ENCODE data around the gene HOXC10. TPM values are rescaled to one million over a fixed set of nuclear protein-coding genes. Genes with fewer than 3 reads are reported as not detected.

Gene HOXC10
- total and polyA plus RNA-seq, 2 donors (not counting 3 experiments of a cell fraction or from before 2014, with no cell fraction given): 0.18 TPM; not detected in 1

DNA sequence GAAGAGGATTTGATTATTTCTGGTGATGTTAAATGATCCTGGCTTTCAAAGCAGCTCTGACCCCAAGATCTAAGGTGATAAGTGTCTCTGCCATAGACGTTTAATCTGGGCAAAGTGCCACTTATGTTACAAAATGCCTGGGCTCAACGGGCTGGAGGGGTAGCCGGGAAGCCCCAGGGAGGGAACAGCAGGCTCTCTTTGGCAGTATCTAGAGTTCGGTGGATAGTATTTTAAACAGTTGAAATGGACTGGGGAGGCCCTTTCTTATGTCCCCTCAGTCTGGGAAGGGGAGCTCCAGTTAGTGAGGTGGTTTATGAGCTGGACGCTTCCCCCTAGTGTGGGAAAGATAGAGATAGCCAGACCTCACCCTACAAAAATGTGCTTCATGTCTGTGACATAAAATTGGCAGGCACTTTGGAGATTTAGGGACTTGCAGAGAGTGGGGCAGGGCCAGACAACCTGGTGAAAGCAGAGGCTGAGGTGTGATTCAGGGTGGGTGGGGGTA, 17.5 kb upstream of the HOXC10 start:
- Histone ChIP-seq H4K20me1 (replicated peaks; ENCODE audit: control insufficient read depth, extremely low read depth, insufficient read depth, low read length) (no peaks in the 10 kb centered on the region), H2AFZ (ENCODE audit: low read depth, low read length) (no peak overlapping the region), H3K9me1 (replicated peaks; ENCODE audit: control insufficient read depth, extremely low read depth, insufficient read depth, low read length) (no peaks in the 10 kb centered on the region), H3K79me2 (ENCODE audit: control insufficient read depth, insufficient read depth, low read length) (no peaks in the 10 kb centered on the region), H3K9me3 (replicated peaks; ENCODE audit: control insufficient read depth, insufficient read depth, low read length) (no peaks in the 10 kb centered on the region), H3K4me1 (ENCODE audit: control insufficient read depth, extremely low read depth, insufficient read depth, low read length) (no peaks in the 10 kb centered on the region), H3K27me3 (ENCODE audit: control insufficient read depth in 2 of 2, insufficient read depth in 2 of 2, low read length in 2 of 2) (peaks cover 96 to 100% of the 10 kb centered on the region in 2 experiments), H3K4me3 (replicated peaks in 1 of 3; ENCODE audit: insufficient read depth in 1 of 3, low read depth in 1 of 3, low read length in 3 of 3) (no peak overlapping the region), H3K27ac (ENCODE audit: insufficient read depth, low read depth, low read length) (no peak overlapping the region), H3K36me3 (ENCODE audit: control insufficient read depth in 2 of 2, extremely low read depth in 1 of 2, insufficient read depth in 2 of 2, low read length in 2 of 2) (no peaks in the 10 kb centered on the region), H3K9ac (replicated peaks; ENCODE audit: extremely low read depth, insufficient read depth, low read length) (no peak overlapping the region), H3K4me2 (ENCODE audit: insufficient read depth, low read length) (no peak overlapping the region)
- no peak for TF ChIP-seq POLR2AphosphoS5 (IDR thresholded peaks at IDR 0.05; ENCODE audit: insufficient read depth, low read depth, low read length)
- no peak for TF ChIP-seq MYC (IDR thresholded peaks at IDR 0.05; ENCODE audit: low read depth, low read length)
- no peak for TF ChIP-seq EZH2 (IDR thresholded peaks at IDR 0.05; ENCODE audit: borderline replicate concordance, low read depth, low read length, severe bottlenecking)
- no peak for TF ChIP-seq FOS (IDR thresholded peaks at IDR 0.05; ENCODE audit: borderline replicate concordance, insufficient read depth, low read length)
- no peak for TF ChIP-seq CTCF (IDR thresholded peaks at IDR 0.05; ENCODE audit: extremely low read depth in 1 of 2, insufficient read depth in 1 of 2, low read depth in 1 of 2, low read length in 2 of 2)
- TF ChIP-seq JUN (IDR thresholded peaks at IDR 0.05; ENCODE audit: borderline replicate concordance, insufficient read depth, insufficient read length, low read depth): no peak
- TF ChIP-seq POLR2A (IDR thresholded peaks at IDR 0.05; ENCODE audit: low read depth, low read length): no peak
- no peak for TF ChIP-seq MAX (IDR thresholded peaks at IDR 0.05; ENCODE audit: insufficient read depth, insufficient read length)
- no peak for TF ChIP-seq GATA2 (IDR thresholded peaks at IDR 0.05; ENCODE audit: insufficient read depth, insufficient read length, low read depth, low read length)
- DNase-seq (ENCODE audit: low read depth, low spot score) (no peak), FAIRE-seq (no peak)
- CTCF ChIA-PET: no interaction called here
- dilution Hi-C loops (cut with MboI; ENCODE audit: extremely low pct_ligation_motif_present, low sequenced_read_pairs): no loop called here
- POLR2A ChIA-PET: no interaction called here
- no TSS peak for BruUV-seq (replicated peaks)
- intact Hi-C loops (cut with micrococcal nuclease): no loop called here

Data from endothelial cell of umbilical vein (primary cell).